ENCODE measurements around the gene KDM6A.

Gene KDM6A

GRCh38 chrX:44975666-44976263 lies 102.8 kb downstream of the KDM6A start:
- no peak overlapping the region for H3K4me3 ChIP-seq (ENCODE audit: low read depth, low read length)
- no peak for DNase-seq (ENCODE audit: low read depth)
- TF ChIP-seq CTCF (conservative IDR thresholded peaks at IDR 0.05; ENCODE audit: low read depth, low read length), result no peak

DNA sequence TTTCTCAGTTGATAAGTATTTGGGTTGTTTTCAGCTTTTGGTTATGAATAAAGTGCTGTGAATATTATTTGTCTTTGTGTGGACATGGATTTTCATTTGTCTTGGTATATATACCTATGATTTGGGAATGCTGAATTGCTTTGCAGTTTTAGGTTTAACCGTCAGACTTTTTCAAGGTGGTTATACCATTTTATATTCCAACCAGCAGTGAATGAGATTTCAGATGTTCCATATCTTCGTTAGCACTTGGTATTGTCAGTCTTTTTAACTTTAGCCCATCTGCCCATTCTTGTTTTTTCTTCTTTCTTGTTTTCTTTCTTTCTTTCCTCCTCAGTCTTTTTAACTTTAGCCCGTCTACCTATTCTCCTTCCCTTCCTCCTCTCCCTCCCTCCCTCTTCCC lies 106.0 kb downstream of the KDM6A start:
- no peak for DNase-seq (ENCODE audit: low read depth)
- H3K4me3 ChIP-seq (ENCODE audit: low read depth, low read length), result no peak overlapping the region
- TF ChIP-seq CTCF (conservative IDR thresholded peaks at IDR 0.05; ENCODE audit: low read depth, low read length), result no peak

DNA sequence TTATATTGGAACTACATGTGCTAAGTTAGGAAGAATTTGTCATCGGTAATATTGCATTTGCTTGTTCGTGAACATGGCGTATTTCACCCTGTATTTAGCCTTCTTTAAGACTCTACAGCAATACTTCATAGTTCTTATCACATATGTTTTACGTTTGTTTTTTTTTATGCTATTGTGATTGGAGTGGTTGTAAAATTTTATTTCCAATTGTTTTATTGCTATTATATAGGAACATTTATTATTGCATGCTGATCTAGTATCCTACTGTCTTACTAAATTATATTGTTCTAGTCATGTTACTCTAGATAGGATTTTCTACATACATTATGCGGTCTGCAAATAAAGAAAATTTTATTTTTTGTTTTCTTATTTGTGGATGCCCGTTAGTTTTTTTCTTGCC lies 107.4 kb downstream of the KDM6A start:
- TF ChIP-seq CTCF (conservative IDR thresholded peaks at IDR 0.05; ENCODE audit: low read depth, low read length), result no peak
- no peak overlapping the region for H3K4me3 ChIP-seq (ENCODE audit: low read depth, low read length)
- no peak for DNase-seq (ENCODE audit: low read depth)

DNA sequence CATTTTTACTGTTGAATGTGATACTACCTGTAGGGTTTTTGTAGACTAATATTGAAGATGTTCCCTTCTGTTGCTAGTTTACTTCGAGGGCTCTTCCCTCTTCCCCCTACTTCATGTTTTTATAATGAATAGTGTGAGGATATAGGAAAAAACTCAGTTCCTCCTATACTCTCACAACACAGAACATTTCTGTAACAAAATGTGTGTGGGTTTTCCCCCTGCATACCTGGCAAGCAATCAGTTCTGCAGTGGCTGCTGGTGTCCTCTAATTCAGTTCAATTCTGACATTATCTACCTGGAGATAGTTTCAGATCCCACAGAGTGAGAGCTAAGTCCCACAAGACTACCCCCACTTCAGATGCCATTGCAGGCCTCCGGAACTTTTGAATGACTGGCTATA lies 107.9 kb downstream of the KDM6A start:
- no peak for DNase-seq (ENCODE audit: low read depth)
- no peak for TF ChIP-seq CTCF (conservative IDR thresholded peaks at IDR 0.05; ENCODE audit: low read depth, low read length)
- H3K4me3 ChIP-seq (ENCODE audit: low read depth, low read length), result no peak overlapping the region

DNA sequence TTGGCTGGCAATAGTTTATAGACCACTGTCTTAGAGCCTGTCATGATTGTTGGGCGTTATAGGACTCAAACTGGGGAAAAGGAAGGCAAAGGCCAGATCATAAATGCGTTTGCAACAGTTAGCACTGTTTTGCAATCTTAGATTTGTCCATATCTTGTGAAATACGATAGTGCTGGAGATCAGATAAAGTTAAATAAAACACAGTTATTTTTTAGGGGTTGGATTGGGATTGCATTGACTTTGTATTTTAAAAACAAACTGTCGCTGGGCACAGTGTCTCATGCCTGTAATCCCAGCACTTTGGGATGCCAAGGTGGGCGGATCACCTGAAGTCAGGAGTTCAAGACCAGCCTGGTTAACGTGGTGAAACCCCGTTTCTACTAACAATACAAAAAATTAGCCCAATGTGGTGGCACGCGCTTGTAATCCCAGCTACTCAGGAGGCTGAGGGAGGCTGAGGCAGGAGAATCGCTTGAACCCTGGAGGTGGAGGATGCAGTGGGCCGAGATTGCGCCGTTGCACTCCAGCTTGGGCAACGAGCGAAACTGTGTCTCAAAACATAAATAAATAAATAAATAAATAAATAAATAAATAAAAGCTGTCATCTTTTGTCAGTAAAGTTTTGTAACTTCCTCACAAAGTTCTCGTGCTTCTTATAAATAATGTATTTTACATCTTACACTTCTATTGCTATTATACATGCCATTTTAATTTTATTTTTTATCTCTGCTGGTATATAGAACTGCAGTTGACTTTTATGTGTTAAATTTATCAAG lies 117.2 kb downstream of the KDM6A start:
- DNase-seq (ENCODE audit: low read depth), result no peak
- no peak for TF ChIP-seq CTCF (conservative IDR thresholded peaks at IDR 0.05; ENCODE audit: low read depth, low read length)
- H3K4me3 ChIP-seq (ENCODE audit: low read depth, low read length), result no peak overlapping the region

GRCh38 chrX:44992775-44993174 lies 119.8 kb downstream of the KDM6A start:
- H3K4me3 ChIP-seq (ENCODE audit: low read depth, low read length), result no peak overlapping the region
- no peak for DNase-seq (ENCODE audit: low read depth)
- no peak for TF ChIP-seq CTCF (conservative IDR thresholded peaks at IDR 0.05; ENCODE audit: low read depth, low read length)

- no peak for TF ChIP-seq CTCF (conservative IDR thresholded peaks at IDR 0.05; ENCODE audit: low read depth, low read length)
- DNase-seq (ENCODE audit: low read depth), result no peak
Measured at GRCh38 chrX:44996277-44996676, 123.3 kb downstream of the KDM6A start.

More at GRCh38 chrX:44996277-44996676, 123.3 kb downstream of the KDM6A start:
- no peak overlapping the region for H3K4me3 ChIP-seq (ENCODE audit: low read depth, low read length)

Data from choroid plexus epithelial cell (primary cell).